Left renal cortex interstitium (tissue), 4 donors: ENCODE results near the gene SLC25A6. TPM values are rescaled to one million over a fixed set of nuclear protein-coding genes. Genes with fewer than 3 reads are reported as not detected.
"Not testable (repeated sequence)": the region's sequence is repeated elsewhere in the genome, so short reads cannot be mapped to it uniquely, and the experiment has no call there.

ENCODE experiments used
- DNase-seq, 4 donors: peaks; one replicate each; pipeline ENCODE4 v3.0.0-alpha.2; 2013; ENCODE audit warnings: low read depth in 4 of 4, low spot score in 2 of 4, missing footprints in 1 of 4
- polyA plus RNA-seq, 4 donors: library from polyadenylated mRNA; unstranded; fragments of 120-200 nt; gene quantifications; one replicate each; pipeline ENCODE4 v1.2.1, GENCODE V29; 2013; ENCODE audit not compliant: insufficient read length in 4 of 4

SLC25A6 gene
- polyA plus RNA-seq, 4 donors = 483 to 796 (median 651) TPM

- DNase-seq = no peak
Measured at GRCh38 chrX:1416965-1417760, 25.2 kb upstream of the SLC25A6 start.

GRCh38 chrX:1416327-1416784 lies 24.4 kb upstream of the SLC25A6 start:
- no peak for DNase-seq

- no peak for DNase-seq
Measured at GRCh38 chrX:1412551-1413161, 20.7 kb upstream of the SLC25A6 start.

- peak in 3 of 4 donors; percentile 13 to 38 (median 23) for DNase-seq
Measured at GRCh38 chrX:1411326-1411725, 19.4 kb upstream of the SLC25A6 start.

GRCh38 chrX:1407035-1407434 lies 15.1 kb upstream of the SLC25A6 start:
- no peak for DNase-seq

GRCh38 chrX:1405769-1406168 lies 13.9 kb upstream of the SLC25A6 start:
- DNase-seq = not testable (repeated sequence)

- DNase-seq = not testable (repeated sequence)
Measured at GRCh38 chrX:1403867-1404266, 12.0 kb upstream of the SLC25A6 start.

- no peak for DNase-seq
Measured at GRCh38 chrX:1403228-1403627, 11.3 kb upstream of the SLC25A6 start.

- no peak for DNase-seq
Measured at GRCh38 chrX:1401611-1402430, 9.9 kb upstream of the SLC25A6 start.

- DNase-seq = no peak
Measured at GRCh38 chrX:1400742-1401471, 9.0 kb upstream of the SLC25A6 start.

- no peak for DNase-seq
Measured at GRCh38 chrX:1400049-1400448, 8.1 kb upstream of the SLC25A6 start.

- no peak for DNase-seq
Measured at GRCh38 chrX:1398431-1399340, 6.8 kb upstream of the SLC25A6 start.

GRCh38 chrX:1397441-1398270 lies 5.7 kb upstream of the SLC25A6 start:
- DNase-seq = no peak

GRCh38 chrX:1397001-1397400 lies 5.1 kb upstream of the SLC25A6 start:
- DNase-seq = no peak

- DNase-seq = no peak
Measured at GRCh38 chrX:1395646-1396216, 3.8 kb upstream of the SLC25A6 start.

GRCh38 chrX:1394731-1395501 lies 3.0 kb upstream of the SLC25A6 start:
- DNase-seq = no peak

GRCh38 chrX:1393871-1394615 lies 2.1 kb upstream of the SLC25A6 start:
- no peak for DNase-seq
